Stomach (tissue), 4 donors: ENCODE measurements around the gene SLC41A3.

ENCODE experiments used
- POLR2AphosphoS5 ChIP-seq, 3 donors: sonication (generic); formaldehyde crosslinking; IDR thresholded peaks; one replicate each; pipeline ENCODE4 v1.6.1; 2016; ENCODE audit warnings: antibody characterized with exemption in 3 of 3
- TF ChIP-seq, protein P1 (sequence below), 7 experiments: fragments of 450-650 bp in 4 of 7; fragments of 200-600 bp in 3 of 7; sonication (generic) in 3 of 7; IDR thresholded peaks; one replicate each; pipeline ENCODE4 v1.5.1; 2016 to 2019; ENCODE audit warnings: antibody characterized with exemption in 7 of 7, control low read depth in 2 of 7, mild to moderate bottlenecking in 1 of 7

DNA sequence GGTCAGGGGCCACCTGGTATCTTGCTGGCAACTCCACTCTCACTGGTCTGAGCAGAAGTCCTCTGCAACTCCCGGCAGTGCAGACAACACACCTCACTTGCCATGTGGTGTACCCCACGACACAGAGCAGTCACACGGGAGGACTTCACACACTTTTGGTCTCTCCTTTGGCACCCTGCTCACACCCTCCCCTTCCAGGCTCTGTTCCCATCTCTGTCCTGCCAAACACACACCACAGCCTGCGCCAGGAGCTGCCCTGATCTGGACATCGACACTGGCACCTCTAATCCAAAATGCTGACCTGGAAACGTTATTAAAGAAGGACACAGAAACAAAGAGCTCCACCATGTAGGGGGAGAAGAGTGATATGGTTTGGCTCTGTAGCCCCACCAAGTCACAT, 57.2 kb downstream of the SLC41A3 start:
- no peak for TF ChIP-seq POLR2AphosphoS5 (IDR thresholded peaks at IDR 0.05)
- TF ChIP-seq, protein P1, sequence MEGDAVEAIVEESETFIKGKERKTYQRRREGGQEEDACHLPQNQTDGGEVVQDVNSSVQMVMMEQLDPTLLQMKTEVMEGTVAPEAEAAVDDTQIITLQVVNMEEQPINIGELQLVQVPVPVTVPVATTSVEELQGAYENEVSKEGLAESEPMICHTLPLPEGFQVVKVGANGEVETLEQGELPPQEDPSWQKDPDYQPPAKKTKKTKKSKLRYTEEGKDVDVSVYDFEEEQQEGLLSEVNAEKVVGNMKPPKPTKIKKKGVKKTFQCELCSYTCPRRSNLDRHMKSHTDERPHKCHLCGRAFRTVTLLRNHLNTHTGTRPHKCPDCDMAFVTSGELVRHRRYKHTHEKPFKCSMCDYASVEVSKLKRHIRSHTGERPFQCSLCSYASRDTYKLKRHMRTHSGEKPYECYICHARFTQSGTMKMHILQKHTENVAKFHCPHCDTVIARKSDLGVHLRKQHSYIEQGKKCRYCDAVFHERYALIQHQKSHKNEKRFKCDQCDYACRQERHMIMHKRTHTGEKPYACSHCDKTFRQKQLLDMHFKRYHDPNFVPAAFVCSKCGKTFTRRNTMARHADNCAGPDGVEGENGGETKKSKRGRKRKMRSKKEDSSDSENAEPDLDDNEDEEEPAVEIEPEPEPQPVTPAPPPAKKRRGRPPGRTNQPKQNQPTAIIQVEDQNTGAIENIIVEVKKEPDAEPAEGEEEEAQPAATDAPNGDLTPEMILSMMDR (IDR thresholded peaks at IDR 0.05) = no peak
